ENCODE measurements around the gene GPN2. TPM values are rescaled to one million over a fixed set of nuclear protein-coding genes. Genes with fewer than 3 reads are reported as not detected.

Gene GPN2
- total and polyA plus RNA-seq, 9 of the 15 experiments (the other 6 are each of a cell fraction or from before 2014, with no cell fraction given): 9.9 to 58.8 (median 20.4) TPM

GRCh38 chr1:26889551-26890466, at the start of gene GPN2 (continued):
- TF ChIP-seq, protein P1, sequence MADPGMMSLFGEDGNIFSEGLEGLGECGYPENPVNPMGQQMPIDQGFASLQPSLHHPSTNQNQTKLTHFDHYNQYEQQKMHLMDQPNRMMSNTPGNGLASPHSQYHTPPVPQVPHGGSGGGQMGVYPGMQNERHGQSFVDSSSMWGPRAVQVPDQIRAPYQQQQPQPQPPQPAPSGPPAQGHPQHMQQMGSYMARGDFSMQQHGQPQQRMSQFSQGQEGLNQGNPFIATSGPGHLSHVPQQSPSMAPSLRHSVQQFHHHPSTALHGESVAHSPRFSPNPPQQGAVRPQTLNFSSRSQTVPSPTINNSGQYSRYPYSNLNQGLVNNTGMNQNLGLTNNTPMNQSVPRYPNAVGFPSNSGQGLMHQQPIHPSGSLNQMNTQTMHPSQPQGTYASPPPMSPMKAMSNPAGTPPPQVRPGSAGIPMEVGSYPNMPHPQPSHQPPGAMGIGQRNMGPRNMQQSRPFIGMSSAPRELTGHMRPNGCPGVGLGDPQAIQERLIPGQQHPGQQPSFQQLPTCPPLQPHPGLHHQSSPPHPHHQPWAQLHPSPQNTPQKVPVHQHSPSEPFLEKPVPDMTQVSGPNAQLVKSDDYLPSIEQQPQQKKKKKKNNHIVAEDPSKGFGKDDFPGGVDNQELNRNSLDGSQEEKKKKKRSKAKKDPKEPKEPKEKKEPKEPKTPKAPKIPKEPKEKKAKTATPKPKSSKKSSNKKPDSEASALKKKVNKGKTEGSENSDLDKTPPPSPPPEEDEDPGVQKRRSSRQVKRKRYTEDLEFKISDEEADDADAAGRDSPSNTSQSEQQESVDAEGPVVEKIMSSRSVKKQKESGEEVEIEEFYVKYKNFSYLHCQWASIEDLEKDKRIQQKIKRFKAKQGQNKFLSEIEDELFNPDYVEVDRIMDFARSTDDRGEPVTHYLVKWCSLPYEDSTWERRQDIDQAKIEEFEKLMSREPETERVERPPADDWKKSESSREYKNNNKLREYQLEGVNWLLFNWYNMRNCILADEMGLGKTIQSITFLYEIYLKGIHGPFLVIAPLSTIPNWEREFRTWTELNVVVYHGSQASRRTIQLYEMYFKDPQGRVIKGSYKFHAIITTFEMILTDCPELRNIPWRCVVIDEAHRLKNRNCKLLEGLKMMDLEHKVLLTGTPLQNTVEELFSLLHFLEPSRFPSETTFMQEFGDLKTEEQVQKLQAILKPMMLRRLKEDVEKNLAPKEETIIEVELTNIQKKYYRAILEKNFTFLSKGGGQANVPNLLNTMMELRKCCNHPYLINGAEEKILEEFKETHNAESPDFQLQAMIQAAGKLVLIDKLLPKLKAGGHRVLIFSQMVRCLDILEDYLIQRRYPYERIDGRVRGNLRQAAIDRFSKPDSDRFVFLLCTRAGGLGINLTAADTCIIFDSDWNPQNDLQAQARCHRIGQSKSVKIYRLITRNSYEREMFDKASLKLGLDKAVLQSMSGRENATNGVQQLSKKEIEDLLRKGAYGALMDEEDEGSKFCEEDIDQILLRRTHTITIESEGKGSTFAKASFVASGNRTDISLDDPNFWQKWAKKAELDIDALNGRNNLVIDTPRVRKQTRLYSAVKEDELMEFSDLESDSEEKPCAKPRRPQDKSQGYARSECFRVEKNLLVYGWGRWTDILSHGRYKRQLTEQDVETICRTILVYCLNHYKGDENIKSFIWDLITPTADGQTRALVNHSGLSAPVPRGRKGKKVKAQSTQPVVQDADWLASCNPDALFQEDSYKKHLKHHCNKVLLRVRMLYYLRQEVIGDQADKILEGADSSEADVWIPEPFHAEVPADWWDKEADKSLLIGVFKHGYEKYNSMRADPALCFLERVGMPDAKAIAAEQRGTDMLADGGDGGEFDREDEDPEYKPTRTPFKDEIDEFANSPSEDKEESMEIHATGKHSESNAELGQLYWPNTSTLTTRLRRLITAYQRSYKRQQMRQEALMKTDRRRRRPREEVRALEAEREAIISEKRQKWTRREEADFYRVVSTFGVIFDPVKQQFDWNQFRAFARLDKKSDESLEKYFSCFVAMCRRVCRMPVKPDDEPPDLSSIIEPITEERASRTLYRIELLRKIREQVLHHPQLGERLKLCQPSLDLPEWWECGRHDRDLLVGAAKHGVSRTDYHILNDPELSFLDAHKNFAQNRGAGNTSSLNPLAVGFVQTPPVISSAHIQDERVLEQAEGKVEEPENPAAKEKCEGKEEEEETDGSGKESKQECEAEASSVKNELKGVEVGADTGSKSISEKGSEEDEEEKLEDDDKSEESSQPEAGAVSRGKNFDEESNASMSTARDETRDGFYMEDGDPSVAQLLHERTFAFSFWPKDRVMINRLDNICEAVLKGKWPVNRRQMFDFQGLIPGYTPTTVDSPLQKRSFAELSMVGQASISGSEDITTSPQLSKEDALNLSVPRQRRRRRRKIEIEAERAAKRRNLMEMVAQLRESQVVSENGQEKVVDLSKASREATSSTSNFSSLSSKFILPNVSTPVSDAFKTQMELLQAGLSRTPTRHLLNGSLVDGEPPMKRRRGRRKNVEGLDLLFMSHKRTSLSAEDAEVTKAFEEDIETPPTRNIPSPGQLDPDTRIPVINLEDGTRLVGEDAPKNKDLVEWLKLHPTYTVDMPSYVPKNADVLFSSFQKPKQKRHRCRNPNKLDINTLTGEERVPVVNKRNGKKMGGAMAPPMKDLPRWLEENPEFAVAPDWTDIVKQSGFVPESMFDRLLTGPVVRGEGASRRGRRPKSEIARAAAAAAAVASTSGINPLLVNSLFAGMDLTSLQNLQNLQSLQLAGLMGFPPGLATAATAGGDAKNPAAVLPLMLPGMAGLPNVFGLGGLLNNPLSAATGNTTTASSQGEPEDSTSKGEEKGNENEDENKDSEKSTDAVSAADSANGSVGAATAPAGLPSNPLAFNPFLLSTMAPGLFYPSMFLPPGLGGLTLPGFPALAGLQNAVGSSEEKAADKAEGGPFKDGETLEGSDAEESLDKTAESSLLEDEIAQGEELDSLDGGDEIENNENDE (IDR thresholded peaks at IDR 0.05; ENCODE audit: low read depth, low read length): no peak
- TF ChIP-seq FOXM1 (IDR thresholded peaks at IDR 0.05; ENCODE audit: low read depth) (no peak), FOXM1 (CRISPR knock-in tag; IDR thresholded peaks at IDR 0.05; ENCODE audit: low read depth) (0 out of 2 replicates have a peak, but pooled peaks have one; percentile 19), CTCFL (IDR thresholded peaks at IDR 0.05; ENCODE audit: borderline replicate concordance, insufficient read depth, low read depth, low read length, poor library complexity, severe bottlenecking) (no peak), ZNF584 (CRISPR knock-in tag; IDR thresholded peaks at IDR 0.05; ENCODE audit: low read depth) (no peak; the same call in 1 of the 2 replicates), HDAC6 (IDR thresholded peaks at IDR 0.05; ENCODE audit: low read depth, low read length) (no peak), ZNF57 (CRISPR knock-in tag; IDR thresholded peaks at IDR 0.05) (no peak), RBM25 (IDR thresholded peaks at IDR 0.05; ENCODE audit: low read depth, low read length, severe bottlenecking) (peak; percentile 31), EHMT2 (IDR thresholded peaks at IDR 0.05) (no peak), RFX7 (CRISPR knock-in tag; IDR thresholded peaks at IDR 0.05) (no peak), GTF2F1 (IDR thresholded peaks at IDR 0.05; ENCODE audit: low read depth, low read length) (no peak)
- TF ChIP-seq, protein P2, sequence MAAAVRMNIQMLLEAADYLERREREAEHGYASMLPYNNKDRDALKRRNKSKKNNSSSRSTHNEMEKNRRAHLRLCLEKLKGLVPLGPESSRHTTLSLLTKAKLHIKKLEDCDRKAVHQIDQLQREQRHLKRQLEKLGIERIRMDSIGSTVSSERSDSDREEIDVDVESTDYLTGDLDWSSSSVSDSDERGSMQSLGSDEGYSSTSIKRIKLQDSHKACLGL (CRISPR knock-in tag; IDR thresholded peaks at IDR 0.05; ENCODE audit: borderline replicate concordance, poor library complexity, severe bottlenecking): no peak

All from K562 (cell line).